Loucy (cell line): ENCODE measurements around the gene GRID1.
A peak's percentile ranks its signal among the peaks of the same experiment; 100 is the strongest.

Experiments used
- H2AFZ ChIP-seq: fragments of 200-600 bp; sonication (generic); 2 replicates; pipeline ENCODE4 v1.6.0; 2016; ENCODE audit warnings: antibody characterized with exemption, mild to moderate bottlenecking, low read length, moderate library complexity
- H3F3A ChIP-seq: fragments of 200-600 bp; 2 replicates; pipeline ENCODE4 v1.6.0; 2016; ENCODE audit warnings: antibody characterized with exemption, low read depth, mild to moderate bottlenecking
- H3K27me3 ChIP-seq: fragments of 200-600 bp; sonication (generic); 2 replicates; pipeline ENCODE4 v1.6.1; 2014; ENCODE audit warnings: low read length, mild to moderate bottlenecking; ENCODE audit not compliant: insufficient read depth, poor library complexity, severe bottlenecking
- H3K36me3 ChIP-seq: fragments of 200-600 bp; sonication (generic); 2 replicates; pipeline ENCODE4 v1.6.1; 2016; ENCODE audit warnings: low read length; ENCODE audit not compliant: insufficient read depth
- H3K4me1 ChIP-seq: fragments of 200-600 bp; sonication (generic); 2 replicates; pipeline ENCODE4 v1.5.1; 2014; ENCODE audit warnings: low read length, mild to moderate bottlenecking; ENCODE audit not compliant: insufficient read depth, poor library complexity, severe bottlenecking
- H3K4me2 ChIP-seq: fragments of 200-600 bp; sonication (generic); 2 replicates; pipeline ENCODE4 v1.6.0; 2014; ENCODE audit warnings: antibody characterized with exemption, low read length, low read depth, mild to moderate bottlenecking; ENCODE audit not compliant: poor library complexity, severe bottlenecking
- H3K4me3 ChIP-seq: fragments of 200-600 bp; sonication (generic); 2 replicates; pipeline ENCODE4 v1.5.1; 2014; ENCODE audit warnings: low read length, mild to moderate bottlenecking, mixed read lengths; ENCODE audit not compliant: poor library complexity, severe bottlenecking
- H3K79me2 ChIP-seq: fragments of 200-600 bp; sonication (generic); 2 replicates; pipeline ENCODE4 v1.6.1; 2014; ENCODE audit warnings: low read length; ENCODE audit not compliant: insufficient read depth
- H3K9ac ChIP-seq: fragments of 200-600 bp; sonication (generic); 2 replicates; pipeline ENCODE4 v1.6.0; 2014; ENCODE audit warnings: mild to moderate bottlenecking, low read depth, low read length, moderate library complexity; ENCODE audit not compliant: poor library complexity, severe bottlenecking
- H3K9me2 ChIP-seq: fragments of 200-600 bp; sonication (generic); replicated peaks from 2 replicates; pipeline ENCODE4 v1.6.1; 2016; ENCODE audit warnings: low read depth, low read length, mixed read lengths
- H3K9me3 ChIP-seq: fragments of 200-600 bp; sonication (generic); 2 replicates; pipeline ENCODE4 v1.6.1; 2014; ENCODE audit warnings: mild to moderate bottlenecking, antibody characterized with exemption, low read length, low read depth; ENCODE audit not compliant: insufficient read depth
- H4K20me1 ChIP-seq: fragments of 200-600 bp; sonication (generic); 2 replicates; pipeline ENCODE4 v1.6.0; 2014; ENCODE audit warnings: antibody characterized with exemption, low read length, mild to moderate bottlenecking; ENCODE audit not compliant: insufficient read depth, poor library complexity, severe bottlenecking
- CTCF ChIP-seq: fragments of 200-600 bp; sonication (generic); conservative IDR thresholded peaks from 2 replicates; pipeline ENCODE4 v1.5.1; 2014; ENCODE audit warnings: mild to moderate bottlenecking, antibody characterized with exemption, low read length
- EZH2phosphoT487 ChIP-seq: fragments of 200-600 bp; IDR thresholded peaks from 2 replicates; pipeline ENCODE4 v1.6.1; 2018; ENCODE audit warnings: antibody characterized with exemption, mild to moderate bottlenecking, moderate library complexity, borderline replicate concordance

The GRID1 gene

GRCh38 chr10:85787881-85788280, 578.7 kb downstream of the GRID1 start:
- Histone ChIP-seq H3K36me3 (no peaks in the 10 kb centered on the region), H3K27me3 (no peaks in the 10 kb centered on the region), H3K4me1 (no peaks in the 10 kb centered on the region), H4K20me1 (no peaks in the 10 kb centered on the region), H2AFZ (no peak overlapping the region), H3K9me3 (no peaks in the 10 kb centered on the region), H3K4me3 (no peak overlapping the region), H3K79me2 (no peaks in the 10 kb centered on the region), H3F3A (no peaks in the 10 kb centered on the region), H3K9me2 (no peaks in the 10 kb centered on the region), H3K9ac (no peak overlapping the region), H3K4me2 (no peak overlapping the region)
- TF ChIP-seq CTCF (no peak), EZH2phosphoT487 (no peak)

- Histone ChIP-seq H3K27me3 (no peaks in the 10 kb centered on the region), H3F3A (no peaks in the 10 kb centered on the region), H3K9me3 (no peaks in the 10 kb centered on the region), H3K4me2 (no peak overlapping the region), H3K4me1 (no peaks in the 10 kb centered on the region), H3K9me2 (no peaks in the 10 kb centered on the region), H3K4me3 (no peak overlapping the region), H3K79me2 (no peaks in the 10 kb centered on the region), H2AFZ (no peak overlapping the region), H4K20me1 (no peaks in the 10 kb centered on the region), H3K9ac (no peak overlapping the region), H3K36me3 (no peaks in the 10 kb centered on the region)
- TF ChIP-seq EZH2phosphoT487 (no peak), CTCF (no peak)
Measured at GRCh38 chr10:85787393-85787792, 579.2 kb downstream of the GRID1 start.

GRCh38 chr10:85786401-85786899, 580.1 kb downstream of the GRID1 start:
- H3K9me3 ChIP-seq, result no peaks in the 10 kb centered on the region
- H3K36me3 ChIP-seq, result no peaks in the 10 kb centered on the region
- no peak overlapping the region for H3K4me2 ChIP-seq
- no peaks in the 10 kb centered on the region for H3K27me3 ChIP-seq
- no peaks in the 10 kb centered on the region for H3F3A ChIP-seq
- H4K20me1 ChIP-seq, result no peaks in the 10 kb centered on the region
- no peak overlapping the region for H3K4me3 ChIP-seq
- H3K9ac ChIP-seq, result no peak overlapping the region
- H2AFZ ChIP-seq, result no peak overlapping the region
- H3K4me1 ChIP-seq, result no peaks in the 10 kb centered on the region
- no peaks in the 10 kb centered on the region for H3K9me2 ChIP-seq
- no peaks in the 10 kb centered on the region for H3K79me2 ChIP-seq
- TF ChIP-seq CTCF, result peak; percentile 42
- TF ChIP-seq EZH2phosphoT487, result no peak
